Bone marrow (tissue), 2 donors: ENCODE measurements around the gene MISP3.
"Not testable (repeated sequence)": the region's sequence is repeated elsewhere in the genome, so short reads cannot be mapped to it uniquely, and the experiment has no call there.

Source experiments
- DNase-seq, 2 donors: peaks; one replicate each; lab custom pipeline; 2025; lab: John Stamatoyannopoulos, UW

The MISP3 gene

DNA sequence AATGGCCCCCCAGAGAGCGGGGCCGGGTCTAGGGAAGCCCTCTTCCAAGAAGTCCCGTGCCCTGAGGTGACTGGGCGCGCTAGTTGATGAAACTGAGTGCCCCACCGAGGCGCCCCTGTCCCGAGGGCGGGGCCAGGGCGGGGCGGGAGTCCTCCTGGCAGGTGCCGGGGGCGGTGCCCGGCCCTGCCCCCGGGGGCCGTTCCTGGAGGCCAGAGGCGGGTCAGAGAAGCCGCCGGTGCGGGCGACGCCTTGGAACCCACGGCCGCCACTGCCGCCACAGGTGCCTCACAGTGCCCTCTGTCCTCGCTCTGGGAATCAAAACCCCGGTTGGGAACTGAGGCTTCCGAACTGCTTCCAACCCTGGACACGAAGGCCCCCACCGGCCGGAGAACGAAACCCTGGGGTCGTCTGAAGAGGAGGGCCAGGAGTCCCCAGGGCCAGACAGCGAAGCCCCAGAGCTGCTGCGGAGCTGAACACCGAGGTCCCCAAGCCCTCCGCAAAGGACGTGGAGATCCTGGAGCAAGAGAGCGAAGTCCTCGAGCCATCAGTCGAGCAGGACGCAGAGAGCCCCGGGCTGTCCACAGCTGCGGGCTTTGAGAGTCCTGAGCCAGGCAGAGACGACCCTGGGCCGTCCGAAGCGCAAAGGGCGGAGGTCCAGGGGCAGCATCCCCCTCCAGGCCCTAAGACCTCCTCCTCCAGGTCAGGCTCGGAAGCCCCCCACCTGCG lies at the start of gene MISP3:
Gene MISP3 (plus strand): TSS at position 252 of the 726 bp plus-strand sequence. CDS start 524 bp downstream, outside the sequence.
- DNase-seq = peak in 1 of 2 donors; percentile 49

DNA sequence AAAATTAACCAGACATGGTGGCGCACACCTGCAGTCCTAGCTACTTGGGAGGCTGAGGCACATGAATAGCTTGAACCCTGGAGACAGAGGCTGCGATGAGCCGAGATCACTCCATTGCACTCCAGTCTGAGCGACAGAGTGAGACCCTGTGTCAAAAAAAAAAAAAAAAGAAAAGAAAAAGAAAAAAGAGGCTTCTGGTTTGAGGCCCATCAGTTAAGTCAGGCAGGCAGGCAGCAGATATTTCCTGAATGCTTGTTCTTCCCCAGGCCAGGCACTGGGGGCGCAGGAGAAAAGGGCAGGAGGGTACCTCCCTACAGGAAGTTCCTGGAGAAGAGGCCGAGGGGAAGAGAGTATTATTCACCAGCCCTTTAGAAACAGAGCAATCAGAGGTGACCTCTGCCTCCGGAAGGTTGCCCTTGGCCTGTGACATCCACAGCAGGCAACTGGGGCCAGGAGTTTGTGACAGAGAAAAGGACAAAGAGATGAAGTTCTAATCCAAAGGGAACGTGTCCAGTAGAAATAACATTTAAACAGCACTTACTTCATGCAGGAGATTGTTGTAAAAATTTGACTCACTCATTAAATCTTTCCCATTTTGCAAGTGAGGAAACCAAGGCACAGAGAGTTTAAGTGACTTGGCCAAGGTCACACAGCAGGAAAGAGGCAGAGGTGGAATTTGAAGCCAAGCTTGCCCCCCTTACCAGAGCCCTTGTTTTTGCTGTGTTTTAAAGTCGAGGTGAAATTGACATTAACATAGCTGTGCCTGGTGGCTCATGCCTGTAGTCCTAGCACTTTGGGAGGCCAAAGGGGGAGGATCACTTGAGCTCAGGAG lies 49.0 kb upstream of the MISP3 start:
- DNase-seq = peak; percentile 8 to 81

DNA sequence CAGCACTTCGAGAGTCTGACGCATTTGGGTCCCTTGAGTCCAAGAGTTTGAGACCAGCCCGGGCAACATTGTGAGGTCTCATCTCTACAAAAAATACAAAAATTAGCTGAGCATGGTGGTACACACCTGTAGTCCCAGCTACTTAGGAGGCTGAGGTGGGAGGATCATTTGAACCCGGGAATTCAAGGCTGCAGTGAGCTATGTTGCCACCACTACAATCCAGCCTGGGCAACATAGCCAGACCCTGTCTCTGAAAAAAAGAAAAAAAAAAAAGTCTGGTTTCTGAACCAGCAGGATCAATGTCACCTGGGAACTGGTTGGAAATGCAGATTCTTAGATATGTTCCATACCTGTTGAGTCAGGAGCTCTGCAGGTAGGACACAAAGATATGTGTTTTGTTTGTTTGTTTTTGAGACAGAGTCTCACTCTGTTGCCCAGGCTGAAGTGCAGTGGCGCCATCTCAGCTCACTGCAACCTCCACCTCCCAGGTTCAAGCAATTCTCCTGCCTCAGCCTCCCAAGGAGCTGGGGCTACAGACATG lies 45.9 kb upstream of the MISP3 start:
- not testable (repeated sequence) for DNase-seq

GRCh38 chr19:14027856-14028450 lies 44.6 kb upstream of the MISP3 start, which contains the start of gene RLN3:
RLN3 (plus strand) TSS chr19:14028148; CDS start chr19:14028205, 57 bp downstream.
- DNase-seq = no peak

GRCh38 chr19:14028901-14029300 lies 43.7 kb upstream of the MISP3 start:
- DNase-seq = no peak

DNA sequence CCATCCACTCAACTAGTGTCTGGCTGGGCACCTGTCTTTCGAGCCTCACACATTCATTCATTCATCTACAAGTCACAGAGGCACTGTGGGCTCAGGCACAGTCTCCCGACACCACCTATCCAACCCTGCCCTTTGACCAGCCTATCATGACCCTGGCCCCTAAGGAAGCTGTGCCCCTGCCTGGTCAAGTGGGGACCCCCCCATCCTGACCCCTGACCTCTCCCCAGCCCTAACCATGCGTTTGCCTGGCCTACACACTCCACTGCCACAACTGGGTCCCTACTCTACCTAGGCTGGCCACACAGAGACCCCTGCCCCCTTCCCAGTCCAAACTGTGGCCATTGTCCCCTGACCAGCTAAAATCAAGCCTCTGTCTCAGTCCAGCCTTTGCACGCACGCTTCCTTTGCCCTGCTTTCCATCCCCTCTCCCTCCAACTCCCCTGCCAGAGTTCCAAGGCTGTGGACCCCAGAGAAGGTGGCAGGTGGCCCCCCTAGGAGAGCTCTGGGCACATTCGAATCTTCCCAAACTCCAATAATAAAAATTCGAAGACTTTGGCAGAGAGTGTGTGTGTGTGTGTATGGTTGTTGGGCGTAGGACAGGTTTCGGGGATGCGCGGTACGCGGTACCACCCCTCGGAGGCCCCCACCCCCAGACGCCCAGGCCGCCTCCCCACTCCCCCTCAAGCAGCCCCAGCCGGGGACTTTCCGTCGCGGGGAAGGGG lies 41.4 kb upstream of the MISP3 start:
- DNase-seq = peak in 1 of 2 donors; percentile 33

DNA sequence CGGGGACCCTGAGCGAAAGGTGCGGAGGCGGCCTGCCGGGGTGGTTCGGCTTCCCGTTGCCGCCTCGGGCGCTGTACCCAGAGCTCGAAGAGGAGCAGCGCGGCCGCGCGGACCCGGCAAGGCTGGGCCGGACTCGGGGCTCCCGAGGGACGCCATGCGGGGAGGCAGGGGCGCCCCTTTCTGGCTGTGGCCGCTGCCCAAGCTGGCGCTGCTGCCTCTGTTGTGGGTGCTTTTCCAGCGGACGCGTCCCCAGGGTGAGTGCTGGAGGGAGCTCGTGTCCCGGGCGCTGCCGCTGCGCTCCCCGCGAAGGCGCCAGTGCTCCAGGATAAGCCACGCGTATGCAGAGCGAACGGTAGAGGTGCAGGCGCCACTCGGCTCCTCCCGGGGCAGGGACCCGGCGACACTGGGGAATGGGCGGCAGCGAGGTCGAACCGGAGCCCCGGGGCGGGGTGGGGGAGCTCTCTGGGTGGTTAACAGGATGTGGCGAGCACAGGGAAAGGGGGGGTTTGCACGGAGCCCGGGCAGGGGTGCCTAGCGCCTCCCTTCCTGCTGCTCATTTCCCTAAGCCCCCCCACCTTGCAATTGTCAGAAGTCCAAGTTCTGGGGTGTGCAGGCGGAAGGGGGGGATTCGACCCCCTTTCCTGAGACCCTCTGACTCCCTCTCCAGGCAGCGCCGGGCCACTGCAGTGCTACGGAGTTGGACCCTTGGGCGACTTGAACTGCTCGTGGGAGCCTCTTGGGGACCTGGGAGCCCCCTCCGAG lies 40.7 kb upstream of the MISP3 start, which contains the start of gene IL27RA:
Gene IL27RA (plus strand): TSS at position 44 of the 762 bp plus-strand sequence. CDS start 111 bp downstream, at position 155.
- peak; percentile 56 to 95 for DNase-seq

- no peak for DNase-seq
Measured at GRCh38 chr19:14033946-14034345, 38.6 kb upstream of the MISP3 start.

DNA sequence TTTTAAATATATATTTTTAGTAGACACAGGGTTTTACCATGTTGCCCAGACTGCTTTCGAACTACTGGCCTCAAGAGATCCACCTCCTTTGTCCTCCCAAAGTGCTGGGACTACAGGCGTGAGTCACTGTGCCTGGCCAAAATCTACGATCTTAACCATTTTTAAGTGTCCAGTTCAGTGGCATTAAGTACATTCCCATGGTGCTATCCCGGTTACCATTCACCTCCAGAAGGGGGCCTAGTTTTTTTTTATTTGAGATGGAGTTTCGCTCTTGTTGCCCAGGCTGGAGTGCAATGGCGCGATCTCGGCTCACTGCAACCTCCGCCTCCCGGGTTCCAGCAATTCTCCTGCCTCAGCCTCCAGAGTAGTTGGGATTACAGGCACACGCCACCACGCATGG lies 37.4 kb upstream of the MISP3 start:
- DNase-seq = not testable (repeated sequence)

GRCh38 chr19:14035706-14036105 lies 36.9 kb upstream of the MISP3 start:
- no peak for DNase-seq

DNA sequence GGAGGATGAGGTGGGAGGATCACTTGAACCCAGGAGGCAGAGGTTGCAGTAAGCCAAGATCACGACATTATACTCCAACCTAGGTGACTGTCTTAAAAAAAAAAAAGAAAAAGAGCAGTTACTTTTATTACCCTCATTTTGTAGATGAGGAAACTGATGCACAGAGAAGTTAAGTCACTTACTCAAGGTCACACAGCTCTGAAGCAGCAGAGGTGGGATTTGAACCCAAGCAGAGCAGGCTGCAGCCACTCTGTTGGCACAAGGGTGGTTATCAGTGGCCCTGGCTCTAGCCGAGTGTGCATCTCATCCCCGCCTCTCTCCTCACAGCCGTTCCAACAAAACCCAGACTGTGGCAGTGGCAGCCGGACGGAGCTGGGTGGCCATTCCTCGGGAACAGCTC lies 33.4 kb upstream of the MISP3 start:
- no peak for DNase-seq

GRCh38 chr19:14042659-14043608 lies 29.7 kb upstream of the MISP3 start:
- not testable (repeated sequence) for DNase-seq

GRCh38 chr19:14047866-14048265 lies 24.7 kb upstream of the MISP3 start:
- not testable (repeated sequence) for DNase-seq

GRCh38 chr19:14048443-14049153 lies 24.0 kb upstream of the MISP3 start:
- peak; percentile 26 to 61 for DNase-seq

- DNase-seq = no peak
Measured at GRCh38 chr19:14050512-14050911, 22.1 kb upstream of the MISP3 start.

GRCh38 chr19:14050961-14051360 lies 21.6 kb upstream of the MISP3 start:
- not testable (repeated sequence) for DNase-seq

GRCh38 chr19:14051980-14052379 lies 20.6 kb upstream of the MISP3 start:
- DNase-seq = no peak

- DNase-seq = no peak
Measured at GRCh38 chr19:14052470-14052869, 20.1 kb upstream of the MISP3 start.

GRCh38 chr19:14053032-14053431 lies 19.6 kb upstream of the MISP3 start:
- no peak for DNase-seq
